Activated T-cell treated with anti-CD3 and anti-CD28 coated beads, Interleukin-2, amount 50 U/mL, for 48 hours (primary cell): Measurements from ENCODE around the gene PPM1L.
A peak's percentile ranks its signal among the peaks of the same experiment; 100 is the strongest.

Source experiments
- DNase-seq, 2 experiments: peaks; one replicate each; pipeline ENCODE4 v3.0.0-alpha.2; 2020

PPM1L gene

DNA sequence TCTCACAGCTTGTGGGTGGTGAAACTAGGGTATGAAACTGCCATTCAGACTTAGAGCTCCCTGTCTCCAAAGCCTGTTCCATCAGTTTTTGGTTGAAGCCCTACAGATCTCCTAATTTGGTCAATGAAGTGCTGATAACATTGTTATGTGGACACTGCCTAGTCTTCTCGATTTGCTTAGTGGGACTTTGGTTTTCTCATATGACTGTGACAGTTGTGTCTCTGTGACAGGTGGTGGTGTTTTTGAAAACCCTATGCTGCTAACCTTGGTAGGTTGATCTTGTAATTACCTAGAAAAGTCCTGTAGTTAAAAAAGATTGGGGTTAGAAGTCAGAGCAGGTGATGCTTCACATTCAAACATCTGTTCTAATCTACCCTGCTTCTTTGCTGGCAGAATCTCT, 9.2 kb downstream of the PPM1L start:
- DNase-seq = no peak

DNA sequence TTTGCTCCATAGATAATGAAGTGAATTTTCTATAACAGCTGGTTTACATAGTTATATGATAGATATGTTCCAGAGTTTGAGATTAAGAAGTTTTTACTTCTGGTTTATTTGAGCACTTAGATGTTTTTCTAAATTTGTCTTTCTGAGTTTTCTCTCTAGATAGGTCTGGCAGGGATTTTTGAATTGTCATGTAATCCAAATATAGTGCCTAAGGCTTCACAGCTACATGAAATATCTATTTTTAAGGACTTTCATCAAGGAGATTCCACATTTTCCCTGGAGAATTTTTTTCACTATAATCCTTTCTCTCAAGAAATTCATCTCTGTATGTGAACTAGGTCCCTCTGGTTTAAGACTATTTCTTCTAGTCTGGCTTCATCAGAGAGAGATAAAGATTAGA, 12.0 kb downstream of the PPM1L start:
- DNase-seq = no peak

DNA sequence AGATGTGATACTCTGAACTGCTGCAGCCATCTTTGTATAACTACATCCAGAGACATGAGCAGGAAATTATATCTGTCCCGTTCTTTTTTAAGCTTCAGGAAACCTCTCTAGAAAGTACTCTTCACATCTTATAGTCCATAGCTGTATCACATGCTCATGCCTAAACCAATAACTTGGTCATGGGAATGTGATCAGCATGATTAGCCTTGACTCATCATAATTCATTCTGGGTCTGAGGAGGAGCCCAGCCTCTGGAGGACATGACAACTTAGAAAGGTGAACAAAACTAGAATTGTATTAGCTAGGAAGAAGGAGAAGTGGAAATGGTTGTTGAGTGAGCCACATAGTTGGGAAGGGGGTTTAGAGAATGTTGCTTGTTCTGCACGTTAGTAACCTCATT, 12.9 kb downstream of the PPM1L start:
- no peak for DNase-seq

DNA sequence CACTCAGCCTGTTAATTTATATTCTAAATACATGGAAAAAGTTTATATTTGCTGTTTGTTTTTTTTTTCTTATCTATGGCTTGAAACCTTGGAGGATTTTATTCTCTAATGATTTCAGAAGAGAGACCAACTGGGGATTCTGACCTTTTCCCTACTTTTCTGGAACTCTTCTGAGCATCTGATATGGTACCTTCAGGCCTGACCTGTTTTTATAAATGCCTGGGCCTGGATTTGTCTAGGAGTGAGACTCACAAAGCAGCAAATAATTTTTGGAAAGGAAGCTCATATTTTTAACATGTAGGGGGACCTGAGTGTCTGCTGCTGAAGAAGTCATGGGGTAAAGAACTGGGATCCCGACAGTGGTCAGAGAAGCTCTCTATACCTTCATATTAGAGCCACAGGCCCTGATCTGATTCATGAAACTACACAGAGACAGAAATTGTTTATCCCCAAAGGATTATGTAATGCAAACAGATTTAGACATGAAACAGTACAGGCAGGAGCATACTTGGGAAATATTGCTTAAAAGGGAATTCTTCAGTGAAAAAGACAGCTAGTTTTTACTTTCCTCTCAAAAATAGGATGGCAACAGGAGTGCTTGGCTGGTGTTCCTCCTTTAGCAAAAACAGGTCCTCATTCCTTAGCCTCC, 15.9 kb downstream of the PPM1L start:
- DNase-seq = no peak

GRCh38 chr3:160773722-160774121, 17.7 kb downstream of the PPM1L start:
- no peak for DNase-seq

DNA sequence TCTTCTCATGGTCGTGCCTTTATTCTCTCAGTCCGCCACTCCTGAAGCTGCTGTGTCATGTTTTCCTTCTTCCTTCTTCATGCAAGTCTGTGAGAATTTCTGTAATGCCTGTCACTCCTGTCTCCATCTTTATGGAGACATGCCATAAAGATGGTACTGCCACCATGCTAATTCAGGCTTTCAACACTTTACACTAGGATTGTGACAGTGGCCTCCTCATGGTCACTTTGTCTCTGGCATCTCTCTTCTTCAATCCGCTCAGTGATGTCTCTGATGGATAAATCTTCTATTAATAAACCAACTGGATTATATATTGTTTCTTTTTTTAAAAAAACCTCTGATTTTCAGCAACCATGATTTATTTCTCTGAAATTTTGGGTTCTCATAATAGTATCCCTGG, 18.1 kb downstream of the PPM1L start:
- no peak for DNase-seq

DNA sequence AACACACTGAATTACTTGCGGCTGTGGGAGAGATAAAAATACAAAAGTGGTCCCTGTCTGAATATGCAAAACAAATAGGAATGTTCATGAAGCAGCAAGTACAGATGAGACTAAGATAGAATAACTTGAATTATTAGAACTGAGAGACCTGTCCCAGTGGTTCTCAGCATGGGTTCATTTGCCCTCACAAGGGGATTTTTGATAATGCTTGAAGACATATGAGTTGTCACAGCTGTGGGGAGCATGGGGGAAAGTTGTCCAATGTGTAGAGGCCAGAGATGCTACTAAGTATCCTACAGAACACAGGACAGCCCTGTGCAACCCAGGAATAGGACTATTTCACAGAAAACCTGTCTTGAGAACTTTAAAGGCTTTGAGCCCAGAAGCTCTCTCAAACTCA, 22.4 kb downstream of the PPM1L start:
- DNase-seq = no peak

GRCh38 chr3:160779040-160779439, 23.0 kb downstream of the PPM1L start:
- no peak for DNase-seq

GRCh38 chr3:160780245-160780644, 24.2 kb downstream of the PPM1L start:
- DNase-seq = no peak

DNA sequence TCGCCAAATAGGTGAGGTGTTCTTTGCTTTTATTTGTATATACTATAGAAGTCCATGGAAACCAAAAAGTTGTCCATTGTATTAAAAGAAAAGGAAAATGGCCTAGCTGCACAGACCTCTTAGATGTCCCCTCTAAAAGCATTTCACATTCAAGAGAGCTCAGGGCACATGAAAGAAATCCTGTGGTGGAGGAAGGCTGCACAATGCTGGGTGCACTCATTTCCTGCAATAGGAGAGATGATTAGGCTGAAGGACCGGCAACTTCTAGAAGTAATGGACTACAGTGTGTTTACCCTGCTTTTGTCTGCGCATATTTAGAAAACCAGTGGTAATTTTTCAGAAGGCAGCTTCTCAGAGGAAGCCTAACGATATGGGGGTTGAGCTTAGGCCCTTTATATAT, 25.4 kb downstream of the PPM1L start:
- DNase-seq = no peak

DNA sequence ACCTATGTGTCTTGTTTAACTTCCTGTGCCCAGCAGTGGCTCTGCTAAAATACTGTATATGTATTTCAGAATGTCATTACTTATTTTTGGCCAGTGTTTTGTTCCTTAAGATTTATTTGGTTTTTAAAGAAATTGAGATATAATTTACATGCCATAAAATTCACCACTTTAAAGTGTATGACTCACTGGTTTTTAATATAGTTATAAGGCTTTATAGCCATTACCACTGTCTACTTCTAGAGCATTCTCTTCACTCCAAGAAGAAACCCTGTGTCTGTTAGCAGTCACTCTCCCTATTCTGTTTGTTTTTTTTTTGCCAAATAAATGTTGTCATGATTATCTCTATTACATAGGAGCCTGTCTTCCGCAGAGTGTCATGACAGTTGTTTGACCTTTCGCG, 25.8 kb downstream of the PPM1L start:
- DNase-seq = no peak

DNA sequence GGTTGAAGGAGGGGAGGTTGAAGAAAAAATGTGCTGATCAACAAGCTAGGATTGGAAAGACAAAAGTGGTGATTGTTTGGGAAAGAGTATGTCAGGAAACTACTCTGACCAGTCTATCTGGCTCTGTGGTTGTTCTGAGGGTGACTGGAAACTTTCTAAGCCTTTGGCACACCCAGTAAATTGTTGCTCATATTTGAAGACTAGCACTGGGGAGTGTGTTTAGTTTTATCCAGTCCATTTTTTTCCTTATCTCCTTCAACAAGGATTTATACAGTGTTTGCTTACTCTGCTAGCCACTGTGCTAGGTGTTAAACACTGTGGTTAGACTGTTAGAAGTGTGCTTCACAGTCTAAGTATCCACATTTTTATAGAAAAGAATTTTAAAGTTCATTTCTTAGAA, 28.8 kb downstream of the PPM1L start:
- DNase-seq = no peak

DNA sequence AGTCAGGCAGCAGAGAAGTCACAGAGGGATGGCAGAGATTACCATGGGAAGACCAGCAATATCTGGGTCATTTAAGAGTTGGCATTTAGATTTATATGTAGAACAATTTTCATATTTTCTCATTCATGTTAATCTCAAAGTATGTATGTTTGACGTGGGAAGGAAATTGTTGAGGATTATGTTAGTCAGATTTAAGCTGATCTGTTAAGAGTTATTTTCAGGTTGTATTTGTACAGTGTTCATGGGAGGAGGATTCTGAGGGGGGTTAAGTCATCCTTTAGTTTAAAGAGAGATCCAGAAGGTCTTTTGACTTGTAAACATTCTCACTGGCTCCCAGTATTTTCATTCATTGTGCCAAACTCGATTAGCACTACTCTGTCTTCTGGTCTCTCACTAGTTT, 34.7 kb downstream of the PPM1L start:
- no peak for DNase-seq

GRCh38 chr3:160792540-160792939, 36.5 kb downstream of the PPM1L start:
- DNase-seq = no peak

- no peak for DNase-seq
Measured at GRCh38 chr3:160793722-160794252, 37.8 kb downstream of the PPM1L start.

GRCh38 chr3:160796089-160796812, 40.2 kb downstream of the PPM1L start:
- no peak for DNase-seq

- DNase-seq = no peak
Measured at GRCh38 chr3:160796813-160797164, 40.8 kb downstream of the PPM1L start.

GRCh38 chr3:160797356-160797755, 41.3 kb downstream of the PPM1L start:
- no peak for DNase-seq

- DNase-seq = peak; percentile 42 to 49
Measured at GRCh38 chr3:160801386-160802118, 45.5 kb downstream of the PPM1L start.

DNA sequence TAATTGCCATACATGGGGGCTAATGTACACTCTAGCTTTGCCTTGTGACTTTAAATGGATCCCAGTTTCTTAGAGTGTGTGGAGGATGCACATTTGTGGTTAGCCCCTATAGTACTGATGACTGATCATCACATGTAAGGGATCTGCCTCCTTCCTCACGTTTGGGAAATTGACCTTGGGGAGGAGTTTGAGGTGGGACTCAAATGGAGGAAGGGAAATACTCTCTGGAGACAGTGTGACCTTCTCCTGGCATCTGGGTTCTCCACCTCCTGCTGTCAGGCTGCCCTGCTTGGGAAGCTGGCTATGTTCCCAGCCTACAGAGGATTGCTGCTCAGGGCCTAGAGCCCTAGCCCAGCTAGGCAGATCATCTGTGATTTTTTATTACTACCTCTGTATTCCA, 48.7 kb downstream of the PPM1L start:
- DNase-seq = no peak

DNA sequence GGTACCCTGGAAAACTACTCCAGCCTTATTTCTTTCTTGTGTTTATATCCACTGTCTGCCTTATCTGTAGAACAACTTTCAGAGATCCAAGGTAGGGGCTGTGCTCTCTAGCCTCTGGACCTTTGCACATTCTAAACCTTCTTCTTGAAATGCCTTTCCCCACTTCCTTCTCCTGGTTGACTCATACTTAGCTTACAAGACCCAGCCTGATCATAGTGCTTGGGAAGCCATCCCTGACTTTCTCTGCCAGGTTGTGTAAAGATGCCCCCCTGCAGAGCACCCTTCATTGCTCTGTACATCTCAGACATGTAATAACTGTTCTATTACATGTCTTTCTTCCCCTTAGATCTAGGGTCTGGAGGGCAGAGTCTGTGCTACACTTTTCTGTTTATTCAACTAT, 50.1 kb downstream of the PPM1L start:
- DNase-seq = no peak

- no peak for DNase-seq
Measured at GRCh38 chr3:160806686-160807085, 50.7 kb downstream of the PPM1L start.

GRCh38 chr3:160808838-160809237, 52.8 kb downstream of the PPM1L start:
- DNase-seq = no peak

- DNase-seq = no peak
Measured at GRCh38 chr3:160809453-160809852, 53.4 kb downstream of the PPM1L start.
